ENCODE data around the gene TFEB.

The TFEB gene

GRCh38 chr6:41736800-41737555 is 1.6 kb upstream of the TFEB start:
- DNase-seq (ENCODE audit: low read depth) = no peak

- DNase-seq (ENCODE audit: low read depth) = no peak
Observed at GRCh38 chr6:41736186-41736733, 852 bp upstream of the TFEB start.

- no peak for DNase-seq (ENCODE audit: low read depth)
Observed at GRCh38 chr6:41734666-41735426, 562 bp downstream of the TFEB start.

DNA sequence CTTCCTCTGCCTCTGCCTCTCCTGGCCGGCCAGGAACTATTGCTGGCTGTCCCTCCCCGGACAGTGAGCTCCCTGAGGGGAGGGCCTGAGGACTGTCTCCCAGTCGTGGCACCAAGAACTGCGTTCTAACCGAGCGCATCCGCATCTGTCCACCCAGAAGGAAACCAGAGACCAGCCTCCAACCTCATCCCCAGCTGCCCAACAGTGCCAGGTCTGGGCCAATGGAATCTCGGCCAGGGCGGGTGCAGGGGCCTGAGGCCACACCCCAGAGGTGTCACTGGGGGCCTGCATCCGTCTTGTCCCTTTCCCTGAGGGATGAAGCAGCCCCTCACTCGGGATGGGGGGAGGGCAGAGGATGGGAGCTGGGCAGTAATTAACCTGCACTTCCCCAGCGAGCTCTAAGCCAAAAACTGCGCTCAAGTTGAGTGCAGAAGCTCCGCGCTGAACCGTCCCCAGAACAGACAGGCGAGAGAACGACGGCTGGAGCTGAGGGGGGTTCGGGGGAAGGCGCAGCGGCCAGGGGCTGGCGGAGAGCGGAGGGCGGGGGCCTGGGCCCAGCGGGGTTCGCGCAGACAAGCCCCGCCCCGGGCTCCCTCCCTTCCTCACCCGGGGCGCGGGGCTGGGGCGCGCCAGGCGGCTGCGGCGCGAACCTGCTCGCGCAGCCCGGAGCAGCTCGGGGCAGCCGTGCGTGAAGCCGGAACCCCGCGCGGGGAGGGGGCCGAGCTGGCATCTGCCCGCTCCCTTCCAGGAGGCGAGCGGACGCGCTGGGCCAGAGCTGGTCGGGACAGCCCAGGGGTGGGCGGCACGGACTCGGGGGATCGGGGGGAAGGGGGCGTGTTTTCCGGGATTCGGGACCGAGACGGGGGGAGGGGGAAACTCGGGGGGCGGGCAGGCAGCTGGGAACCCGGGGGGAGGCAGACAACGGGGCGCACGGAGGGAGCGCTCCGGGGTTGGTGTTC is 1.4 kb downstream of the TFEB start:
- no peak for DNase-seq (ENCODE audit: low read depth)

DNA sequence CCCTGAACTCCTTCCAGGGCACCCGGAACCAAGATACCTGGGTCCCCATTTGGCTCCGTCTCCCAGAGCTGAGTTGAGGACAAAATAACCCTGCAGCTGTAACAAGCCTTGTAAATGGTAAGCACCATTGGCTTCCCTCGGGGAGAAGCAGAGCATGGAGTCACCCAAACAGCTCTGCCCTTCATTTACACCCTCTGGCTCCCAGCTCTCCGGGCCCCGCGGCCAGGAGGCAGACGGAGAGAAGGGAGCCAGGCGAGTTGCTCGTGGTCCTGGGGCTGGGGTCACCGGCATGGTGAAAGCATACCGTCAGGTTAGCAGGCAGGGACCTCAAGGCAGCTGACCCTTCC is 2.1 kb downstream of the TFEB start:
- DNase-seq (ENCODE audit: low read depth) = no peak

GRCh38 chr6:41732591-41733359 is 2.6 kb downstream of the TFEB start:
- no peak for DNase-seq (ENCODE audit: low read depth)

GRCh38 chr6:41732149-41732548 is 3.3 kb downstream of the TFEB start:
- no peak for DNase-seq (ENCODE audit: low read depth)

DNA sequence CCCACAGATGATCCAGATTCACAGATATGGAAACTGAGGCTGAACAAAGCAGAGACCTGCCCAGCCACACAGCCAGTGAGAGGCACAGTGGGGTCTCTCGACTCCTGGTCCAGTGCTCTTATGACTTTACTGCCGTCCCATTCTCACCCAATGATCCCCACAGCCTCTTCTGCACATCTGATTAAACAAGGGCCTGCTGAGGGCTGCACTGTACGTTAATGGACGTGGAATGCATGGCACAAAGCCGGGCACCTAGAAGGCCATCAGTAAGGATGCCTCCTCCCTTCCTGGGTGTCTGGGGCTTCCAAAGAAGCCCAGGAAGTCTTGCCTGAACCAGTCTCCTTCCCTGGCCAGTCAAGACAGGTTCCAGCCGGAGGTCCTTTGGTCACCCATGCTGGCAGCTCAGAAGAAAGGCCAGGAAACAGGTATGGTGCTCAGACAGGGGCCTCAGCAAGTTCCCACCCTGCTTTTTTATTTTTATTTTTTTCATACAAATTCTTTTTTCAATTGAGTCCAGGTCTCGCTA is 3.8 kb downstream of the TFEB start:
- DNase-seq (ENCODE audit: low read depth) = no peak

DNA sequence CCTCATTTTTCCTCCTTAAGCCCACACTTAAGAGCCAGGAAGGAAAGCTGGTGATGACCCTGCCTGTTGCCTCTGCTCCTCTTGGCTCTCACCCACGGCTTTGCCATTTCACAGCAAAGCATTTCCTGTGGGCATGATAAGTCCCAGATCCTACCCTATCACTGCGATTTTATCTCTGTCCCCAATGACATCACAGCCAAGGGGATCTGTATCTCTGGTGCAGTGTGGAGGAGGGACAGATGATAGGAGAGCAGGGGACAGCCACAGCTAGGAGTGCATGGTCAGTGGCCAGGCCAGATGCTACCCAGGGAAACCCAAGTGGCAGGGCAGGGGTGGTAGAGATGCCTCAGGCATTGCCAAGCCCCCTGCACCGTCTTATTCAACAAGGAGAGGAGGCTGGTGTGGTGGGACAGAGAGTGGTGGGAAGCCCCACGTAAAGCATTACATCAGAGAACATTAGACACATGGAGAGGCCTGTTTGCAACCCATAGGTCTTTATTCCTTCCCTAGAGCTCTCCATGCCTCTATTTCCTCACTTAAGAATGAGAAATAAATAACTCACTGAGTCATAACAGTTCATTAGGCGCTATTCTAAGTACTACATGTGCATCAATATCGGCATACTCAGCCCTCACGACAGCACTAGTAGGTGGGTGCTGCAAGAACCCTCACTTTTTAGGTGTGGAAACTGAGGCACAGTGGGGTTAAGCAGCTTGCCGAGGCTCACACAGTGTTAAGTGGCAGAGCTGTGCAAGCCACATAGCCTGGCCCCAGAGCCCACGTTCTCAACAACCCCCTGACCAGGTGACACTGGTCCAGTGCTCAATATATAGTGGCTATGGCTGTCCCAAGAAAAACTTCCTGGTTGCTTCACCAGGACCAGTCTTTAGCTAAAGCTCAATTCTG is 4.6 kb downstream of the TFEB start:
- no peak for DNase-seq (ENCODE audit: low read depth)

- DNase-seq (ENCODE audit: low read depth) = no peak
Observed at GRCh38 chr6:41729624-41730023, 5.8 kb downstream of the TFEB start.

- DNase-seq (ENCODE audit: low read depth) = no peak
Observed at GRCh38 chr6:41728954-41729353, 6.5 kb downstream of the TFEB start.

- no peak for DNase-seq (ENCODE audit: low read depth)
Observed at GRCh38 chr6:41728073-41728936, 7.1 kb downstream of the TFEB start.

DNA sequence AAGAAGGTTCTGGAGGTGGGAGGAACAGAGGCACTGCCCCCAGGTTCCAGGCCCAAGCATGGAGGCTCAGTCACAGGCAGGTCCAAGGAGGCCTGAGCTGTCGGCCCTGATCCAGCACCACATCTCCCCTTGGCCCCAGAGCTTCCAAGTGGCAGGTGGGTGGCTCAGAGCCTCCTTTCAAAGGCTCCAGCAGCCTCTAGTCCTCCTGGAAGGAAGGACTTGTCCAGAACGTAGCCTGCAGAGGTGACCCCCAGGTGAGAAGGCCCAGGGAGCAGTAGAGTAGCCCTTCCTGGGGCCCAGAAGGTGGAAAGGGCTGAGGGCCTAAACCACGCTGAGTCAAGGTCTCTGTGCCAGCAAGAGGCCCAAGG is 7.7 kb downstream of the TFEB start:
- no peak for DNase-seq (ENCODE audit: low read depth)

DNA sequence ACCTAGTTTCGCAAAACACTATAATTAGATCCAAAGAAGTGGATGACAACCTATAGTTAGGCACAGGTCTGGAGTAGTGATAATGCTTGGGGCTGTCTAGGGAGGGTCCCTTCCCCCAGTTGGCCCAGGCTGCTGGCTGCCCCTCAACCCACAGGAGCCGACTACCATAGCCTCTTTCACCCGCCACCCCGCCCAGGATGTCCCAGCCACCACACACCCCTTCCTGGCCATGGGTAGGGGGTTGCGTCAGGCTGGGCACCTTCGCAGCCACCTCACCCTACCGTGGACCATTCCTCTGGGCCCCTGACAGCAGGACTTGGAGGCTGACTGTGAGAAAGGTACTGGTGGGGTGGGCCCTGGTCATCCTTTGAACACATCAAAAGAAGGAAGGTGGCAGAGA is 8.5 kb downstream of the TFEB start:
- no peak for DNase-seq (ENCODE audit: low read depth)

DNA sequence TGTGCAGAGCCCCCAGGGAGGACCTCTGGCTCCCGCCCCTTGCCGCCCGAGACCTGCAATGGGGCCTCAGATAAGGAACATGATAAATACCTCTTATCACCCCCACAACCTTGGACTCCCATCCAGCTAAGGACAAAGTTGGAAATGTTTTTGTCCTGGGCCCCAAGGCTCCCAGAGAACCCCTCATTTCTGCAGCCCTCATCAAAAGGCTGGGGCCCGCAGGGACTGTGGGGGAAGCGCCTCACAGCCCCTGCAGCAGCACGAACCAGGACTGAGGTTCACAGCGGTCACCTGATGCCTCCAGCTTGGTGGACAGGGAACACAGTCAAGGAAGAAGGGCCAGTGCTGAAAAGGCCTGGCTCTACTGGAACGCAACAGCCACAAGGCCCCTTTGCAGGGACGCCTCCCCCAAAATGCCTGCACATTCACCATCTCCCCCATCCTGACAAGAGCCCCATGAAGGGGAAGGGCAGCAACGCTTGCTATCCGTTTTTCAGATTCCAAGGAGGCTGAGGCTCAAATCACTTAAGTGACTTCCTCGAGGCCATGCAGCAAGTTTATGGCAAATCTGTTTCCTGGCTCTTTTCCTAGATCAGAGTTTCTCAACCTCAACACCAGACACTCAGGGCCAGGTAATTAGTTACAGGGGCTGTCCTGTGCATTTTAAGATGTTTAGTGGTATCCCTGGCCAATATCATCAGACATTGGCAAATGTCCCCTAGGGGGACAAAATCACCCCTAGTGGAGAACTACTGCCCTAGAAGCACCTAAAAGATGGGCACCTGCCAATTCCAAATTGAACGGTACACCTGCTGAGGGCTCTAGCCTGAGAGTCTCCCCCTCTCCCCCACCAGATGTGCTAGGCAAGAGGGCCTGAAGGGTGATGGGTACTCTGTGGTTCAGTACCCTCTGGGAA is 10.6 kb downstream of the TFEB start:
- DNase-seq (ENCODE audit: low read depth) = no peak

DNA sequence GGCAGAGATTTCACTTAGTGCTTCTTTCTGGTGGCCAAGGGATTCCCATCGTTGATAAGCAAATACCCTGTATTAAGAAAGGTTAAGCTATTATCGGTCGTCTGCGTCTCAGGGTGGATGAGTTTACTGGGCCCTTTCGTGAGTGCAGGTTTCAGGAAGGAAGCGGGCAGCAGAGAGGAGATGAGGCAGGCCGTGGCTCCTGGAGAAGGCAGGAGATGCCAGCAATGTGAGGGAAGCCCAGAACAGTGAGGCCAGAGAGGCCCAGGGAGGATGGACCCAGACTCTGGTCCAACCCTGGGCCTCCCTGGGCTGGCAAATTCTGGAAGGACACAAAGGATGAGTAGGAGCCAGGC is 11.2 kb downstream of the TFEB start:
- no peak for DNase-seq (ENCODE audit: low read depth)

DNA sequence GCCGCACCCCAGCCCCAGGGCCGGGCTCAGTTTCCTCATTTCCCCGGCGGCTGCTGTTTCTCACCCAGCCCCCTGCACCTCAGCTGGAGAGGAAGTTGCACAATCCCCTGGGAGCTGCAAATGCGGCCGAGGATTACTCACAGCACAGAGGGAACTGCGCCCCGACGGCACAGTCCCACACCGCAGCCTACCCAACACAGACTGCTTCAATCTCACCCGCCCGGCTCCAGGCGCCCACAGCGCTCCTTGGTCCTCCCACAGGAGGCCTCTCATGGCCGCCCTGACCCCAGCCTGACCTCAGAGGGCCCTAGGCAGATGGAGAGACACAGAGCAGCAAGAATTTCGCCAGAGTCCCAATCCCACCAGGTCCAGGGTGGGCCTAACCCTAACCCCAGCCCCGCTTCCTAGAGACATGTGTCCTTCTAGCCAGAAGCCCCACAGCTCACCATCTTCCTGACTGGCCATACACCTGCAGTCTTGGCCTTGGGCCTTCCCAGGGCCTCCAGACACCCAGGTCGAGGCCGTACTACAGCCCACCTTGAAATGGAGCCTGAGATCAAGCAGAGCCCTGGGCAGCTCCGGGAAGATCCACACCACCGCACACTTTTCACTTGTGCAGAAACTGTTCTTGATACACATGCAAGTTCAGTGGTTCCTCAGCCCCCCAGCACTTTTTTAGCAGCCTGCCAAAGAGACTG is 11.7 kb downstream of the TFEB start:
- DNase-seq (ENCODE audit: low read depth) = peak; percentile 69

All from non-pigmented ciliary epithelial cell (primary cell).